Body of pancreas (tissue), 4 donors: Measurements from ENCODE around the gene COL27A1. TPM values are rescaled to one million over a fixed set of nuclear protein-coding genes. Genes with fewer than 3 reads are reported as not detected.
A peak's percentile ranks its signal among the peaks of the same experiment; 100 is the strongest.

Experiments
- ATAC-seq: fragments of 150-250 bp; one replicate; pipeline ENCODE4 v1.9.1; 2016
- DNase-seq, 4 donors: peaks; one replicate each; pipeline ENCODE4 v3.0.0-alpha.2; 2019
- H3K27ac ChIP-seq, 4 donors: fragments of 200-600 bp; sonication (generic); 1 replicate in 3 of 4; 2 replicates in 1 of 4; pipeline versions ENCODE4 v1.5.1 to v1.6.1; 2016 to 2019; ENCODE audit warnings: mild to moderate bottlenecking in 1 of 4, mixed read lengths in 1 of 4, moderate library complexity in 1 of 4
- H3K27me3 ChIP-seq, 2 donors: fragments of 200-600 bp; sonication (generic); one replicate each; pipeline ENCODE4 v1.6.0; 2016; ENCODE audit warnings: mild to moderate bottlenecking in 1 of 2
- H3K36me3 ChIP-seq, 2 donors: fragments of 200-600 bp; sonication (generic); replicated peaks in 1 of 2; 2 replicates each; pipeline ENCODE4 v1.5.1; 2016; ENCODE audit warnings: low read depth in 2 of 2; ENCODE audit not compliant: insufficient read depth in 1 of 2
- H3K4me1 ChIP-seq: fragments of 200-600 bp; sonication (generic); one replicate; pipeline ENCODE4 v1.6.0; 2016
- H3K4me3 ChIP-seq, 2 donors: fragments of 200-600 bp; sonication (generic); 1 replicate in 1 of 2; 2 replicates in 1 of 2; pipeline ENCODE4 v1.5.1; 2016 to 2019
- H3K9me3 ChIP-seq, 3 donors: fragments of 200-600 bp; sonication (generic); 1 replicate in 2 of 3; 2 replicates in 1 of 3; pipeline ENCODE4 v1.5.1; 2016
- CTCF ChIP-seq, 7 experiments: fragments of 450-650 bp in 4 of 7; fragments of 200-600 bp in 3 of 7; sonication (generic) in 3 of 7; IDR thresholded peaks; one replicate each; pipeline ENCODE4 v1.5.1; 2016 to 2019; ENCODE audit warnings: antibody characterized with exemption in 7 of 7
- POLR2A ChIP-seq, 3 donors: fragments of 450-650 bp; IDR thresholded peaks; one replicate each; pipeline ENCODE4 v1.6.1; 2016; ENCODE audit warnings: antibody characterized with exemption in 3 of 3, mild to moderate bottlenecking in 2 of 3
- WGBS, 2 donors: methylation state at CpG; one replicate each; pipeline ENCODE4 v1.1.5; 2017; 5-methylcytosine and 5-hydroxymethylcytosine counted together
- intact Hi-C: fragments of 100-400 bp; cut with DNase I; formaldehyde crosslinking; loops from one replicate; pipeline ENCODE4 v1.15.1; 2023
- total RNA-seq, 2 donors: library from RNA; depleted of rRNA; stranded (reverse); fragments of >200 nt; gene quantifications; one replicate each; pipeline ENCODE4 v1.1.0, GENCODE V29; 2016

Gene COL27A1
- total RNA-seq, 2 donors from 2014 or later = 24.1 to 58.0 TPM

- ATAC-seq = no peak
- no peak for DNase-seq
- TF ChIP-seq CTCF (IDR thresholded peaks at IDR 0.05) (no peak), POLR2A (IDR thresholded peaks at IDR 0.05) (no peak)
- H3K9me3 ChIP-seq = no peaks in the 10 kb centered on the region
- no peak overlapping the region for H3K4me3 ChIP-seq
- 89 to 97% methylated on average over 2 of the region's 2 CpGs for WGBS, 2 donors
- H3K36me3 ChIP-seq = no peaks in the 10 kb centered on the region
- no peak overlapping the region for H3K27ac ChIP-seq
- peaks cover 10% of the 10 kb centered on the region for H3K4me1 ChIP-seq
- intact Hi-C loops = no loop called here
- H3K27me3 ChIP-seq = no peaks in the 10 kb centered on the region
Measured at GRCh38 chr9:114110180-114110579, 45.2 kb upstream of the COL27A1 start.

- Histone ChIP-seq H3K4me3 (no peak overlapping the region), H3K9me3 (no peaks in the 10 kb centered on the region), H3K27ac (peak overlapping the region in 1 of 4 donors; percentile 21), H3K36me3 (no peaks in the 10 kb centered on the region), H3K27me3 (no peaks in the 10 kb centered on the region), H3K4me1 (peaks cover 20% of the 10 kb centered on the region)
- intact Hi-C loops = no loop called here
- 53 to 89% methylated on average over 1 of the region's 1 CpG for WGBS, 2 donors
- no peak for TF ChIP-seq POLR2A (IDR thresholded peaks at IDR 0.05)
- no peak for TF ChIP-seq CTCF (IDR thresholded peaks at IDR 0.05)
- ATAC-seq (no peak), DNase-seq (no peak)
Measured at GRCh38 chr9:114112325-114112724, 43.0 kb upstream of the COL27A1 start.

GRCh38 chr9:114112778-114113584 is 42.4 kb upstream of the COL27A1 start:
- intact Hi-C loops = no loop called here
- Histone ChIP-seq H3K36me3 (no peaks in the 10 kb centered on the region), H3K4me3 (no peak overlapping the region), H3K9me3 (no peaks in the 10 kb centered on the region), H3K4me1 (peaks cover 24% of the 10 kb centered on the region), H3K27ac (peak overlapping the region in 1 of 4 donors; percentile 21), H3K27me3 (no peaks in the 10 kb centered on the region)
- WGBS, 2 donors = 23 to 41% methylated on average over 8 to 9 of the region's 10 CpGs
- DNase-seq (peak; percentile 55 to 77 (median 69)), ATAC-seq (peak; percentile 31)
- TF ChIP-seq POLR2A (IDR thresholded peaks at IDR 0.05) (no peak), CTCF (IDR thresholded peaks at IDR 0.05) (no peak)

GRCh38 chr9:114114364-114114763 is 41.0 kb upstream of the COL27A1 start:
- no peak for TF ChIP-seq CTCF (IDR thresholded peaks at IDR 0.05)
- H3K27me3 ChIP-seq = no peaks in the 10 kb centered on the region
- DNase-seq = no peak
- no peak overlapping the region for H3K4me3 ChIP-seq
- intact Hi-C loops = no loop called here
- ATAC-seq = no peak
- no peak overlapping the region for H3K27ac ChIP-seq
- H3K36me3 ChIP-seq = no peaks in the 10 kb centered on the region
- H3K9me3 ChIP-seq = no peaks in the 10 kb centered on the region
- WGBS, 2 donors = 45 to 55% methylated on average over 2 of the region's 2 CpGs
- H3K4me1 ChIP-seq = peaks cover 28% of the 10 kb centered on the region

GRCh38 chr9:114115654-114116125 is 39.6 kb upstream of the COL27A1 start:
- no peaks in the 10 kb centered on the region for H3K27me3 ChIP-seq
- DNase-seq (no peak), ATAC-seq (no peak)
- H3K27ac ChIP-seq = peak overlapping the region; percentile 11 to 86 (median 78)
- no peak overlapping the region for H3K4me3 ChIP-seq
- 66 to 78% methylated on average over 9 of the region's 9 CpGs for WGBS, 2 donors
- peaks cover 34% of the 10 kb centered on the region for H3K4me1 ChIP-seq
- intact Hi-C loops = no loop called here
- H3K36me3 ChIP-seq = no peaks in the 10 kb centered on the region
- H3K9me3 ChIP-seq = no peaks in the 10 kb centered on the region
- TF ChIP-seq POLR2A (IDR thresholded peaks at IDR 0.05) (no peak), CTCF (IDR thresholded peaks at IDR 0.05) (no peak)
